ENCODE results near the gene COL4A1. TPM values are rescaled to one million over a fixed set of nuclear protein-coding genes. Genes with fewer than 3 reads are reported as not detected.
A peak's percentile ranks its signal among the peaks of the same experiment; 100 is the strongest.

Gene COL4A1
- total RNA-seq, 1 donor from 2014 or later = 1,882 TPM

DNA sequence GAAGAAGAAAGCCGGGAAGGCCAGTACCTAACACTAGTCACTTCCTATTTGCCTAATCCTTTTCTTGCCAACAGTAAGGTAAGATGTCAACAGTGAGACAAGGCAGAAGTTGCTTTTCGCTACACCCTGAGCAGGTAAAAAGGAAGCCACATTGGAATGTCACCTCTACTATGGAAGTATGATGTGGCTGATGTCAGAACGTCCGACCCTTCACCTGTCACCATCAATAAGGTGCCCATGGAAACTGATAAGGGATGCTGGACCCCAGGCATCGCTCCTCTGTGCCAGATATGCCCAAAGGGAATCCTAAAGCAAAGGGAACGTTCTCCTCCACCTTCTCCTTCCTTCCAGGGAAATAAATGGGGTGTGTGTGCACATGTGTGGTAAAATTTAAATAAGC is 34.3 kb downstream of the COL4A1 start:
- no peak for DNase-seq

DNA sequence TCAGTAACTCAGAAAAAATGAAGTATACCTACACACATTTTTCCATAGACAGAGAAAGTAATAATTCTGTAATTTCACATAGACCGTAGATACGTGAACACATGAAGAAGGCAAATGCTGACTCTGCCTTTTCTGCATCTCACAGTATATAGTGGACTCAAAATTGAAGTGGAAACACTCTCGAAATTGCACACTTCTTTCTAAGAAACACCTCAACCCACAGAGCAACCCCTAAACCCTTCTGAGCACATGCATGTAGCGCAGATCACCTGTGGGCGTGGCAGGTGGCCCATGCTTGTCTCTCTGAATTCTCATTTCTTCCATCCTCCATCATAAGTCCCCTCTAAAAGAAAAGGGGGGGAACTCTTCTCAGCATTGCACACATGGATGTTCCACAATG is 34.7 kb downstream of the COL4A1 start:
- no peak for DNase-seq

DNA sequence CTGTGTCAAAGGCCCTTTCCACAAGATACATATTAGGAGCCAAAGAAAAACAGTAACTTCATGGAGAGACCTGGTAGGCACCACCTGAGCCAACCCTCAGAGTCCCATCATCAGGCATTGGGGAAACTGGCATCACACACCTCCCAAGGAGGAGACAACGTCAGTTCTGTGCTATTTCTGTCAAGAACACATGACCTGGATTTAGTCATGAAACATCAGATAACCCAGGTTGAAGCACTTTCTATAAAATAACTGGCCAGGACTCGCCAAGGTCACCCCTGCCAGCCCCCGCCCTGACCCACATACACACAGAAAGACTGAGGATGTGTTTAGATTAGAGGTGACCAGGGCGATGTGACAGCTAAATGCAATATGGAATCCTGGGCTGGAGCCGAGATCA is 35.6 kb downstream of the COL4A1 start:
- no peak for DNase-seq

DNA sequence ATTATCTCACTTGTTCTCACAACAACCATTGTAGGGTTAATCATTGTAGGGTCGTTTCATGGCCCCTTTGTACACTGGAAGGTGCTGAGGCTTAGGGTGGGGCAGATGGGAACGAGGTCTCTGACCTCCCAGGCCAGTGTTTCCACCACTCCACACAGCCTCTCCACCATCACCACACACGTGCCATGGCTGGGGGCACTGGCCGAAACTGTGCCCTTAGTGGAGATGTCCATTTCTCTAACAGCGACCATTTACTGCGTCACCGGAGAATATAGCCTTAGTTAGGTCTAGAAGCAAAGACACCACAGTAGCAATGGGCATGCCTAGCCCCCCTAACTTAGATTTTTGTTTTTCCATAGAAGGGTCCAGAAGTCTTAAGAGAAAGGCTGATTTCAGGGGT is 36.5 kb downstream of the COL4A1 start:
- no peak for DNase-seq

DNA sequence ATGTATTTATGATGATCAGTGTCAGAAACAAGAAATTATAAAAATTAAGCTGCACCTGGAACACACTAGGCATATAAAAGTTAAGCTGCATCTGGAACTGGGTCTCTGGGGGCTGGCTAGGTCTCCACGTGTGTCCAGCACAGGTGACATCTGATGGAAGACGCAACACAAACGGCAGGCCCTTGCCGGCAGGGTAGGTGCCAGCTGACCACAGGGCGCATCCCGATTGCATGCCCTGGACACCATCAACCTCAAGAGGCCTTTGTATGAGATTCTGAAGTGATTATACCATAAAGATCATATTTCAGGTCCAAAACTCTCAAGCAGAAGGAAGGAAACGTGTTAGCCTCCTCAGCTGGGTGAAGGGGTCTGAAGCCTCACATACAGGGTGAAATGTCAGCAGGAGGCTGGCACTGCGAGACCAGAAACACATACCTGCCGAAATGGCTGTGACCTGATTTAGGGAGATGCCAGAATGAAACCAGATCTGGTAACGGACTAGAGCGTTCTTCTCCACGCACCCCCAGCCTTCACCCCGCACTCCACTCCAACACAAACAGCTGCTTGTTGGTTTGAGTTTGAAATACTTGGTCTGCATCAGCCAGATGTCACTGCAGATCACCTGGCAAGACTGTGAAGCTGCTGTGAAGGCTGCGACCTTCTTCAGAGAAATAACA is 37.3 kb downstream of the COL4A1 start:
- no peak for DNase-seq

DNA sequence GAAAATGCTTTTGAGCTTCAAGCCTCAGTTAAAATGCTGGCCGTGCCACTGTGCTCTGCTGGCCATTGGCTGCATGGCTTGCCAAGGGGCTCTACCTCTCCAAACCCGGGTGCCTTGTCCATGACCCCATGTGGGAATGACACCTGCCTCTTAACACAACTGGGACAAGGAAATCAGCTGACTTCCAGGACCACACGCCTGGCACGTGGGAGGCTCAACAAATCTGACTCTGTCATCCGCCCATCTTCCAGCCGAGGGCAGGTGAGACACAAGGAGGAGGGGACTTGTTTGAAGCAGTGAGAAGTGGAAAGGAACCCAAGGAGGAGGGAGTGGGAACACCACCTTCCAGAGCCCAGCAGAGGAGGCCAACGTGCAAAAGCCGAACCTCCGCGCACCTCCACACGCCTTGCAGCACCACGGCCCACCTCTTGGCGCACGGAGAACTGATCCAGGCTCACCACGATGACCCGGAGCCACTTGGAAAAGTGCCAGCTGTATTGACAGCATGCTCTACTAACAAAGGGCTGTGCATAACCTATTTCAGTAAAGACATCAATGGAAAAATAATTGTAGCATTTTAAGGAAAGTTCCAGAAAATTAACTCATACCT is 38.3 kb downstream of the COL4A1 start:
- no peak for DNase-seq

DNA sequence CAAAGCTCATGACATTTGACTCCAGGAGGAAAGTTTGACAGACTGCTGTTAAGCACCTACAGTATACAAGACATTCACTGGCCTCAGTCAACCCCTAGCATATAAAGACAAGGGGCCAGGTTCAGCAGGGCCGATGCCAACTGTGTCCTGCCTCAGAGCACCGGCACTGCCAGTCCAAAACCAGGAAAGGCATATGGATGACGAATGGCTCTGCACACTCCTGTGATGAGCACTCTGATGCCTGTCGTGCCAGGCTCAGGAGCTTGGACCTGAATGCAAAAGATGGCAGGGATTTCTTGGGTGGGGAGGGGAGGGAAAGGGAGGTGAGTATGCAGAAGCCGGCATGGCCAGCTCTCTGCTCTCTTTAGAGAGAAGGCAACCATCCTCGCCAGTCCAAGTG is 38.9 kb downstream of the COL4A1 start:
- no peak for DNase-seq

DNA sequence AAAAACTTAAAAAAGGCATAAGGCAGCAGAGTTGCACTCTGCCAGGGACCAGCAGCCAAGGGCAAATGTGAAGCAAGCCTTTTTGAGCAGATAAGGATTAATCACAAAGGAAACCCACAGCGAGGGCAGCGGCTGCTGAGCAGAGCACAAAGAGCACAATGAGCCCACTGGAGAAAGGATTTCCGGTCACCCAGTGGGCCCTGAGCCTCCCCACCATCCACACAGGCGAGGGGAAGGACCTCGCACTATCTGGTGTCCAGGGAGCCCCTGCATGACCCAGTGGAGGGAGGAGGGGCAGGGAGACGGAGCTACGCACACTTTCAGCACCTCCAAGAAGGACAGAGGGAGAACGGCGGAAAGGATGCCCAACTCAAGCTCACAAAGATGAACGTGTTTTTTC is 40.0 kb downstream of the COL4A1 start:
- DNase-seq = peak; percentile 75

DNA sequence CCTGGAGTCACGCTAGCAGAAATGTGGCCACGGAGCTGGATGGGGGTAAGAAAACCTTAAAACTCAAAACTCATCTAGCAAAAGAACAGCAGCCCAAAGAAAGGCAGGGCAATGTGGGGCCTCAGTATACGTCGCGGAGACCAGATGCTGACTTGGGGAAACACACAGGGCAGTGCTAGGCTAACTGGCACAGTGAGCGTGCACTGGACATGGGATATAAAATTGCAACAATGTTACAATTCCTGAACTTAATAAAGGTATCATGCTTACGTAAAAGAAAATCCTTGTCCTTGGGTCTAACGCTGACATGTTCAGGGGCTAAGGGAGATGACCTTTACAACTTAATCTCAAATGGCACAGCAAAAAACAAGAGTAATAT is 40.5 kb downstream of the COL4A1 start:
- DNase-seq = no peak

DNA sequence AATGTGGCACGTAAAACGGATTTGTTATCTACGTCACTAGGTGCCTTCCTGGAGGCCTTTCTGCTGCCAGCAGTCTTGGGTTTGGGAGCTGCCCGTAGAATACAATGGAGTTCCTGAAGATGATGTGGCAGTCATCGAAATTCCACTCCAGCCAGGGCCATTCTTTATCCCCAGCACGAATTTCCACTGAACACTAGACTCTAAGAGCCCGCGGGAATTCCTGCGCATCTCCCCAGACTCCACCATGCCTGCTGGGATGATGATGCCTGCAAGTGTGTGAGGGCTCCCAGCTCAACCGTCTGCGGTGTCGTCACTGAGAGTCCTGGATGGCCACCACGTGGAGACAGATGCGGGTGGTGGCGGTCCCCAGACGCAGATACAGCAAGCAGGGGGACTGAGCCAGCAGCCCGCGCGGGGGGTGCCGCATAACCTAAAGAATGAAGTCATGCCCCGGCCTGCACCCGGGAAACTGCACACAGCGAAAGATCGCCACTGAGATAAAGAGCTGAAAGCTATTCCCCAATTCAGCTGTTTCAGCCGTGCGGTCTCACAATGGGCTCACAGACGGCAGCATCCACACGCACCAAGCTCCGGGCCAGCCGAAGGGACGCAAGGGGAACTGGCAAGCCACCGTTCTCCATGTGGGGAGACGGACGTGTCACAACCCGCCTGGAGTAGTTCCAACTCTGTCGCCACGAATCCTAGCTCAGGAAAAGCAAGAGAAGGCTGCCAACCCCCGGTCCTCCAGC is 41.1 kb downstream of the COL4A1 start:
- peak; percentile 90 for DNase-seq

DNA sequence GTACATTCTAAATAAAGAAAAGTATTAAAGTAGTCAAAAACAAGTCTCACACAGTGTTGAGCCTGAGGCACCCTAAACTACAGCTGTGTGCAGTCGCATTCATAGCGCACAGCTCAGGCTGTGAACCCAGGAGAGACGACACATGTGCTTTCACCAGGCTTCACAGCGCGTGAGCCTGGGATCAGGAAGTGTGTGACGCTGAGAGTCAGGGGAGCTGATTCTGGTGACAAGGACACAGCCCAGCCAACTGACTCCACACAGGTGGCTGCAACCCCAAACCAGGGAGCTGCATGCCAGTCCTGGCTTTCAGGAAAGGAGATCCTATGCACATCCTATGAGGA is 41.6 kb downstream of the COL4A1 start:
- DNase-seq = no peak

DNA sequence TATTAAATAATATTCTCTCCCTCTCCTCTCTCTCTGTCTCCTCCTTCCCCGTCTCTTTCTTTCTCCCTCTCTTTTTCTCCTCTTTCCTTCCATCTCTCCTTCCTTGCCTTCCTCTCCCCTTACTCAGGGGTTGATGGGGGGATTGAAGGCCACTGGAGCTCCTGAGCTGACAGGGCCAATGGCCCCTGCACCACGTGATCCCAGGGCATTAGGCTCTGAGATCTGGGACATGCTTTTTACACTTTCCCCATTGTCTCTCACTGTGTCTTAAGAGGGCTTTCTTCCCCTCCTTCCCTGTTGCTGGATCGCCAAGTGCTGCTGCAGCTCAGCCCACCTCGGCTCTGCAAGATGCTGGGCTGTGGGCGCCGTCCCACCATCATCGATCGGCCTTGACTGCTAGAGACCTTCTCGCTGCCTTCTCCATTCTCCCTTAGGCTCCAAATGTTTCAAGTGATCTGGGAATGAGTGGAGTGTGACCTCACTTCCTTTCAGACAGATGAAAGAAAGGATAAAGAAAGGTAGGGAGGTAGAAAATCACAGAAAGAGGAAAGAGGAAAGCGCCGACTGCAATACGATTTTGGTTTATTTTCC is 42.2 kb downstream of the COL4A1 start:
- DNase-seq = no peak

DNA sequence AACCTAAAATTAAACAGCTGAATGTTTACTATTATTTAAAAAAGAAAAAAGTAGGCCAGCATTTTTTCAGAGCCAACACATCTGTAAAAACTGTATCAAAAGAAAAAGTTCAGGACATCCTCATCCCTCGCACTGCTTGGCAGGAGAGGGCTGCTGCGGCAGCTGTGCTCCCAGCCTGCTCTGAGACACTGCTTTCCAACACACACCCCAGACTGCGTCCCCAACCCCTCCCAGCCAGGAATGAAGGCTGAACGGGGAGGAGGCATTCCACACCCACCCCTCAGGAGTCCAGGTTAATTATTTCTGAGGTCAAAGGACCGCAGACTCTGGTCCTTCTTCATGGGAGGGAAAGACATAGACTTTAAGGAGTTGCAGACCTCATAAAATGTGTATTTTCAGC is 43.1 kb downstream of the COL4A1 start:
- no peak for DNase-seq

DNA sequence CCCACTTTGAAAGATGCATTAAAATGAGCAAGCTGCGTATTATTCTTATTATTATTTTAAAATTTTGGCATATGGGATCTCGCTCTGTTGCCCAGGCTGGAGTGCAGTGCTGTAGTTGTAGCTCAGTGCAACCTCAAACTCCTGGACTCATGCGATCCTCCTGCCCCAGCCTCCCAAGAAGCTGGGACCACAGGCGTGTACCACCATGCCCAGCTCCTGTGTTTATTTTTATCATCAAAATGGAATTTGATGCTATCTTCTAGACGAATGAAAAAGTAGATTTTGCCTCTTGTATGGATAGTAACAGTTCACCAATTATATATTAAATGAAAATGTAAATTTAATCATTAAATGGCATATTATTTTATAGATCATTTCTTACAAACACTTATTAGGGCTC is 43.6 kb downstream of the COL4A1 start:
- DNase-seq = no peak

DNA sequence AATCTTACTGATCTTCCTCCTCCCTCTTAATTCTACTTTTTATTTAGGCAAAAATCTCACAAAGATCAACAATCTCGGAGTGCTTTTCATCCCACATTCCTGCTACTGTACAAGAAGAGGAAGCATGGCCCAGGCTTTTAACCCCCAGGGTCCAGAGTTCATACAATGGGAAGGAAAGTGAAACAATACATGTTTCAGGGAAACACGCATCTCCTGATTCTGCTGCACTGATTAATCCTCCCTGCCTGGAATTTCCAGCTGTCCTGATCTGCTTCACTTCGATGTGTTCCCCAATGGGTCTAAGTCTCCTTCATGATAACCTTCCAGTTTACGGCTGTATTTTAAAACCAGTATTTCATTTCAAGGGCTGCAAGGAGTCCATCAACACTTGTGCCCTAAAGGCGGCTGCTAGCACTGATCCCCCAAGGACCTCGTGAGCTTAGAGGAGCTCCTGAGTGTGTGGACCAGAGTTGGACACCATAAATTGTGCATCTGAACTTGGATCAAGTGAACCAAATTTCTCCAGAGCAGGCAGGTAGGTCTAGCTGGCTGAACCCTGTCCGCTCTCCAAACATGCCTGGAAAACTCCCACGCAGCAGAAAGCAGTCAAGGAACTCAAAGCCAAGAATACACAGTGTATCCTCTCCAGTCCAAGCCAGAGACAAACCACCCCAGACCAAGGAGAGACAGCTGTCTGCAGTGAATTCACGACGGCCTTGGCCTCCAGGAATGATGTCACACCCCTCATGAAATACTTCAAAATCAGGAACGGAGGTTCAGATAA is 44.3 kb downstream of the COL4A1 start:
- DNase-seq = peak; percentile 84

DNA sequence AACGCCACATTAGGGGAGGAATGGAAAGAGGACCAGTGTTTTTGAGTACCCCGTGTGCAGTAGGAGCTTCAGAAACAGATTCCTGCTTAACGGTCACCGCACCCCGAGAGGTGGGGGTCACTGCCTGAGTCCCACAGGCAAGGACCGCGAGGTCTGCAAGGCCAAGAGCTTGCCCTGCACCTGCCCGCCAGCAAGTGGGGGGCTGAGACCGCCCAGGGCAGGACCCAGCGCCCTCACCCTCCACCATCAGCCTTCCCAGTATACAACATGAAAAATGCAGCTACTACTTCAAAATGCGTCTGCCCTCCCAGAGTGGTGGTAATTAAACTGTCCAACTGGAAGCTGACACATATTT is 44.9 kb downstream of the COL4A1 start:
- DNase-seq = no peak

DNA sequence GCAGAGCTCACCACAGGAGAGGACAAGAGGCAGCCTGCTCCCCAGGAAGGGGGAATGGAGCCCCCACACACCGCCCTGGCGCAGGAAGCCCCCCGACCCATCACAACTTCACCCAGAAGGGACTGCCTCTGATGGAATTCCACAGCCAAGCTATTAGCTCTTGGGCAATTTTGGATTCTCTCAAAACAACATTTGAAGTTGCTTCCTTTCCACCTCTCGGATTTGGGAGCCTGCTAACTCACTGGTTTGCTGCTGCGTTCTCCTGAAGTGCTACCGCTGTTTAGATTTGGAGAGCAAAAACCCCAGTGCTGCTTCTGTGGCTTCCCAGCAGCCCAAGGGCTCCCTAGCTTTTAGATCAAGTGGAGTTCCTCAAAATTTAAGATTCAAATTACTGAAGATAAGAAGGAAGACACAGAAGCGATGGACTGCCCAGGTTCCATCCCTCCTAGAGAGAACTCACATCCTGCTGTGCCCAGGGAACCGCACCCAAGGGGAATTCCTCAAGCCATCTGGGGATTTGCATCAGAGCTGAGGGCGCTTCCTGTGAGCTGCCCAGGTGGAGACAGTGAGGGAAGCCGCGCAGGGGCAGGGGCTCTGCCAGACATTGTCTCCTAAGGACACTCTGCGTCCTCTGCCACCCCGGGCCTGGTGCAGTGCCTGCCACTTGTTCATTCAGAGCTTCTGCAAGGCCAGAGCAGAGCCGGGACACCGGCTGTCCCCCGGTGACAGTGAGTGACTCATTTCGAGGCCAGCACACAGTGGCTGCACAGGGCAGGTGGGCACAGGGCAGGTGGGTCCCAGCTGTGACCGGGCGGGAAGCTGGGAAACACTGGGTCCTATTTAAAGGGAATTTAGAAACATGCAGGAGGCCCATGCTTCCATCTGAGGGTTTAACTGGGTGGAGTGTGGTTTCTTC is 45.5 kb downstream of the COL4A1 start:
- DNase-seq = peak; percentile 53

DNA sequence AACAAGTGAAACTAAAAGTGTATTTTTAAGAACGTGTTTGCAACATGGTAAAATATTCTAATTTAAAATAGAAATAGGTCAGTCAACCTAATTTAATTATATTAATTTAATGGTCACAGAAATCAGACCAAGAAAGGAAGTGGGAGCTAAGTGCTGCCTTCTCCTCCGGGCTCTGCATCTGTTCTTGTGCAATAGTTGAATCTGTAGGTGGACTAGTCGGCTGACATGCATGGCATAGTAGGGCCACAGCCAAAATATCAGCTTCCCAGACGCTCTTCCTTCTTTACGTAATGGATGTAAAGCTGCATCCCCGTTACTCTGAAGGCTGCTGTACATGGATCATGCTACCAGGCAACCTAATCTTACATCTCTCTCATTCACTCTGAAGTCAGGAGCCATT is 47.3 kb downstream of the COL4A1 start:
- peak; percentile 34 for DNase-seq

DNA sequence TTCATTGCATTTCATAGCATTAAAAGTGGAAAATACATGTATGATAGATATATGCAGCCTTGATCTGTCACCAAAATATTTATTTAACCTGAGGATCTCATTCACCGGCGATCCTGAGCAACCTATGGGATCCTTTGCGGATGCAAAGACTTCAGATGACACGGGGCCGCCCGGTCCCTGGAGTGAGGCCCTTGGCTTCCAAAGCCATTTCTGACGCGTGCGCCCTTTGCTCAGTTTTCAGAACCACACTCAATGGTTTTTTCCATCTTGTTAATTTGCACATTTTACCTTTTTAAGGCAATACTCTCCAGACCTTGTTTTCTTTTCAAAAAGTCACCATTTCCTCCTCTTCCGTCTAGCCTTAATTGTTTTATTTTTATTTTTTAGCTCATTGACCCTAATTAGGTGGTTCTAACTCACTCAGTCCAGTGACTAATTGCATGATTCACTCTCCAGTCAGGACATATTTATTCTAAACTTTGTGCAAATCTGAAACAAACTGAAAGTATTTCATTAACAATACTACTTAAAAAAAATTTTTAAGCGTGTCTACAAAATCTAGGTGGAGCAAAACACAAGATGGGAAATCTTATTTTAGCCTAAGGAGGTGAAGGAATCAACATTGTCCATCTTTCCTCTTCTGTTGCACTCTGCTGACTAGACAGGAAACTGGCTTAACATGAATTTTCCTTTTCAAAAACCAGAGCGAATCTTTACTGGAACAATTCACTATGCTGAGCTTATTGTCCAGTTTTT is 47.9 kb downstream of the COL4A1 start:
- peak; percentile 80 for DNase-seq

DNA sequence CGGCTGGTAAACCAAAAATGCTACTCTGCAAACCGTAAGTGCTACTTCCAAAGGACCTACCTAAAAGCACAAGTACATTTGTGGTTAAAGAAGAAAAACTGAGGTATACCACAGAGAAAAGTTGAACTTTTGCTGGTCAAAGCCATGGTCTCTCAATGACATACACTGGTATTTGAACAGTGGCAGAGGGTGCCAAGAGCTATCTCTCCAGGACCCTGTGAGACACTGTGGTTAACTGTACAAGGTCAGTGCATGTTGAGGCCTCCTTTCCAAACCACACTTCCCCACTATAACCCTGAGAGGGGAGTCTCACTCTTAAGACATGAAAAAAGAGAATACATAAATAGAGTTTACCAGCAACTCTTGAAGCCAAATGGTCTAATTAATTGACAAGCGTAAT is 49.5 kb downstream of the COL4A1 start:
- no peak for DNase-seq
